Measurements from ENCODE around the gene KRTAP5-4. TPM values are rescaled to one million over a fixed set of nuclear protein-coding genes. Genes with fewer than 3 reads are reported as not detected.
"Not testable (repeated sequence)": the region's sequence is repeated elsewhere in the genome, so short reads cannot be mapped to it uniquely, and the experiment has no call there.

The KRTAP5-4 gene
- total RNA-seq, 8 experiments from 2014 or later: 0.25 to 0.41 (median 0.33) TPM; not detected in 5

DNA sequence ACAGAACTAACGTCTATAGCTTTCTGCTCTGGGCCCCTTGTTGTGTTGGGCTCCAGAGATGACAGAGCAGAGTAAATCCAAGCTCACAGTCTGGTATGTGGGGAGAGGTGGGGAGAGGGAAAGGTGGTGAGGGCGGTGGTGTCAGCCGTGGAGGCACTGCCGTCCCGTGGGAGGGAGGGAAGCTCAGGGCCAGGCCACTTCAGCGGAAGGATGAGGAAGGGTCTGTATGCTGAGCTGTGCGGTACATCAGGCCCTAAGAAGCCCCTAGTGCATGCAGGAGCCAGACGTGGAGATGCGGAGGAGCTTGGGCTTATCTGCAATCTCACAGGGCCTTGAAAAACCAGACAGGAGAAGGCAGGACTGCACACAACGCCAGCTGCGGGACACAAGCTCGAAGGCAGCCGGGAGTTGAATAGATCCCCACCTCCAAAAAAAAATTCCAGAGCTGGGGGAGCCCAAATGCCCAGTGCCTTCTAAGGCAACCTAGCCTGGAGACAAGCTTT lies 9.2 kb upstream of the KRTAP5-4 start:
- in situ Hi-C loops (cut with MboI; ENCODE audit: low pct_unique_long_range_greater_than_20kb in 2 of 9, low sequenced_read_pairs in 9 of 9, unreplicated experiment in 9 of 9): loop anchor here in 1 of 9 experiments (25.0 kb wide), 1 partner anchor 531 kb away; the partner anchor contains the start of genes INS and TH
- no peak for ATAC-seq (replicated peaks in 6 of 8)
- H3K27ac ChIP-seq: no peak overlapping the region
- H3K4me3 ChIP-seq: no peak overlapping the region
- 40 to 41% methylated on average over 1 to 4 of the region's 13 CpGs; no CpG with 5 or more reads in 8 of the 10 experiments for WGBS, 10 experiments
- peaks cover 0 to 6% of the 10 kb centered on the region in 2 donors for H3K4me1 ChIP-seq (replicated peaks in 1 of 2)

DNA sequence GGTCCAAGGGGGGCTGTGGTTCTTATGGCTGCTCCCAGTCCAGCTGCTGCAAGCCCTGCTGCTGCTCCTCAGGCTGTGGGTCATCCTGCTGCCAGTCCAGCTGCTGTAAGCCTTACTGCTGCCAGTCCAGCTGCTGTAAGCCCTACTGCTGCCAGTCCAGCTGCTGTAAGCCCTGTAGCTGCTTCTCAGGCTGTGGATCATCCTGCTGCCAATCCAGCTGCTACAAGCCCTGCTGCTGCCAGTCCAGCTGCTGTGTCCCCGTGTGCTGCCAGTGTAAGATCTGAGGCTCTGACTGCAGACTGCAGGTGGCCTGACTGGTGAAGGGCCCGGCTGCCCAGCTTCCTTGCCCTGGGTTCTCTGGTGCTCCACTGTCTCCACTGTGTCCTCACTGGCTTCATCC lies 8.3 kb upstream of the KRTAP5-4 start:
- H3K27ac ChIP-seq: no peak overlapping the region
- no peak for ATAC-seq (replicated peaks in 6 of 8)
- H3K4me1 ChIP-seq (replicated peaks in 1 of 2): peaks cover 0 to 6% of the 10 kb centered on the region in 2 donors
- in situ Hi-C loops (cut with MboI; ENCODE audit: low pct_unique_long_range_greater_than_20kb in 2 of 9, low sequenced_read_pairs in 9 of 9, unreplicated experiment in 9 of 9): loop anchor here in 1 of 9 experiments (25.0 kb wide), 1 partner anchor 532 kb away; the partner anchor contains the start of genes INS and TH
- H3K4me3 ChIP-seq: no peak overlapping the region
- WGBS, 10 experiments: 0% methylated on average over 1 of the region's 2 CpGs; no CpG with 5 or more reads in 9 of the 10 experiments

DNA sequence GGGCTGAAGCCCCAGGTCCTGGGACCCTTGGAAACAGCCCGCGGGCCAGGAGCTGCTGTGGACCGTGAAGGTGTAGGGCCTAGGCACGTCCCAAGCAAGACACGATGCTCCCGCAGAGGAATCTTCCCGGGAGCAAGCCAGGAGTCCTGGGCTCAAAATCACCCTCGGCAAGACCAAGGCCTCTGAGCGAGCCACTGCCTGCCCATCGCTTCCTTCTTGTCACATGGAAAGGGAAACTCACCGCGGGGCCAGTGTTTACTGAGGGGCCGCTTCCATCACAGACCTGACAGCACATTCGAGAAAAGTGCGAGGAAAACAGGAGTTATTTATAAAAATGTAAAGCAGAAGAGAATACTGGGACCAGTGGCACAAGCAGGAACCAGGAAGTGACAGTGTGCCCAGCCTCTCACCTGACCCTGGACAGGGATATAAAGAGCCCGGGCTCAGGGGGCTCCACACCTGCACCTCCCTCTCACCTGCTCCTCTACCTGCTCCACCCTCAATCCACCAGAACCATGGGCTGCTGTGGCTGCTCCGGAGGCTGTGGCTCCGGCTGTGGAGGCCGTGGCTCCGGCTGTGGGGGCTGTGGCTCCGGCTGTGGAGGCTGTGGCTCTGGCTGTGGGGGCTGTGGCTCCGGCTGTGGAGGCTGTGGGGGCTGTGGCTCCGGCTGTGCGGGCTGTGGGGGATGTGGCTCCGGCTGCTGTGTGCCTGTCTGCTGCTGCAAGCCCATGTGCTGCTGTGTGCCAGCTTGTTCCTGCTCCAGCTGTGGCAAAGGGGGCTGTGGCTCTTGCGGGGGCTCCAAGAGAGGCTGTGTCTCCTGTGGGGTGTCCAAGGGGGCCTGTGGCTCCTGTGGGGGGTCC lies 7.6 kb upstream of the KRTAP5-4 start, which contains the start of gene KRTAP5-5:
TSS of gene KRTAP5-5 (plus strand) at position 450 of the 860 bp plus-strand sequence. CDS start at position 516, 66 bp downstream.
- ATAC-seq (replicated peaks in 6 of 8): peak in 4 of 8 experiments; percentile 2 to 18 (median 8)
- no peak within 1 kb of the TSS for H3K4me3 ChIP-seq
- WGBS, 10 experiments: 48 to 72% (median 67%) methylated on average over 1 to 11 of the region's 26 CpGs; no CpG with 5 or more reads in 7 of the 10 experiments
- H3K27ac ChIP-seq: no peak within 1 kb of the TSS
- in situ Hi-C loops (cut with MboI; ENCODE audit: low pct_unique_long_range_greater_than_20kb in 2 of 9, low sequenced_read_pairs in 9 of 9, unreplicated experiment in 9 of 9): loop anchor here in 1 of 9 experiments (25.0 kb wide), 1 partner anchor 533 kb away; the partner anchor contains the start of genes INS and TH
- H3K4me1 ChIP-seq (replicated peaks in 1 of 2): peaks cover 0 to 6% of the 10 kb centered on the region in 2 donors

DNA sequence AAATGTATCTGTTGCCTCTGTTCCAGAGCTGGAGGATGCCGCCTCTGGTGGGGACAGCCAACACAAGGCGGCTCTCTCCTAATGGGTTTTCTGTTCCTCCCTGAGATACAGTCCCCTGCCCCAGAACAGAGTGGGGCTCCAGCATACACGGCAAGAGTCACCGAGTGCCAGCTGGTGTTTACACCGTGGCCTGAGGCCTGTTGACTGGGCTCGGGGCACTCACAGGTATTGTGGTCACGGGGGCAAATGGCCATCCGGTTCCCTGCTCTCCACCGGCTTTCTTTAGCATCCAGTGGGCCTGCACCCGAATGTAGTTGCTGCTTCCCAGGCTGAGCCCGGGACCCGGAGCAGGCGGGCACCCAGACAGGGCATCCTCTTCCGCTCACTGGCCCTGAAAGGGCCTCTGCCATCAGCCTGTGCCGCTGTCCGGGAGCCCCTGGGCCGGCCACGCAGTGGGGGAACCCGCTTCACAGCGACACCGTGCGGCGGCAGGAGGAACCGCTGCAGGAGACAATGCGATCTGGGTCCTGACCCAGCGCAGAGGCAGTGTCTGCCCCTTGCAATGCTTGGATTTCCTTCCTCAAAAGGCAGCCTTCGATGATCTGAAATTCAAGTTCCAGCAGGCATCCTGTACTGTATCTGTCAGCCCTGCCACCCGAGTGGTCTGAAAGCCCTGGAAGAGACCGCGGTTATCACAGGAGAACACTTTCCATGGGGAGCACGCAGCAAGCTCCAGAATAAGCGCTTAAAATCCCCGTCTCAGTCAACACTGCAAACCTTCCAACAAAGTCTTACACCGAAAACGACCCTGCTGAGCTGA lies 6.8 kb upstream of the KRTAP5-4 start:
- peaks cover 0 to 6% of the 10 kb centered on the region in 2 donors for H3K4me1 ChIP-seq (replicated peaks in 1 of 2)
- in situ Hi-C loops (cut with MboI; ENCODE audit: low pct_unique_long_range_greater_than_20kb in 2 of 9, low sequenced_read_pairs in 9 of 9, unreplicated experiment in 9 of 9): loop anchor here in 1 of 9 experiments (25.0 kb wide), 1 partner anchor 534 kb away; the partner anchor contains the start of genes INS and TH
- peak; percentile 72 to 98 (median 96) for ATAC-seq (replicated peaks in 6 of 8)
- 0 to 84% (median 13%) methylated on average over 1 to 15 of the region's 35 CpGs; no CpG with 5 or more reads in 5 of the 10 experiments for WGBS, 10 experiments
- H3K27ac ChIP-seq: no peak overlapping the region
- H3K4me3 ChIP-seq: no peak overlapping the region

DNA sequence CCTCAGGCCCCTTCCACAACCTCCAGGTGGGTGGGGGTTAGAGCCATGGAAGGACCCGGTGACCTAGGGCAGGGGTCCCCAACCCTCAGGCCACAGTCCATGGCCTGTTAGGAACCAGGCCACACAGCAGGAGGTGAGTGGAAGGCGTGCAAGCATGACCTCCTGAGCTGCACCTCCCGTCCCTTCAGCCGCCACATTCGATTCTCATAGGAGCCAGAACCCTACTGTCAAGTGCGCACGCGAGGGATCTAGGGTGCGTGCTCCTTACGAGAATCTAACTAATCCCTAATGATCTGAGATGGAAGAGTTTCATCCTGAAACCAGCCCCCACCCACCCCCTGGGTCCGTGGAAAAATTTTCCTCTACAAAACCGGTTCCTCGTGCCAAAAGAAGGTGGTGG lies 3.6 kb upstream of the KRTAP5-4 start:
- WGBS, 10 experiments: 83 to 84% methylated on average over 5 to 9 of the region's 13 CpGs; no CpG with 5 or more reads in 8 of the 10 experiments
- peaks cover 0 to 6% of the 10 kb centered on the region in 2 donors for H3K4me1 ChIP-seq (replicated peaks in 1 of 2)
- no peak overlapping the region for H3K4me3 ChIP-seq
- in situ Hi-C loops (cut with MboI; ENCODE audit: low pct_unique_long_range_greater_than_20kb in 2 of 9, low sequenced_read_pairs in 9 of 9, unreplicated experiment in 9 of 9): loop anchor here in 1 of 9 experiments (25.0 kb wide), 1 partner anchor 537 kb away; the partner anchor contains the start of genes INS and TH
- ATAC-seq (replicated peaks in 6 of 8): no peak
- H3K27ac ChIP-seq: no peak overlapping the region

DNA sequence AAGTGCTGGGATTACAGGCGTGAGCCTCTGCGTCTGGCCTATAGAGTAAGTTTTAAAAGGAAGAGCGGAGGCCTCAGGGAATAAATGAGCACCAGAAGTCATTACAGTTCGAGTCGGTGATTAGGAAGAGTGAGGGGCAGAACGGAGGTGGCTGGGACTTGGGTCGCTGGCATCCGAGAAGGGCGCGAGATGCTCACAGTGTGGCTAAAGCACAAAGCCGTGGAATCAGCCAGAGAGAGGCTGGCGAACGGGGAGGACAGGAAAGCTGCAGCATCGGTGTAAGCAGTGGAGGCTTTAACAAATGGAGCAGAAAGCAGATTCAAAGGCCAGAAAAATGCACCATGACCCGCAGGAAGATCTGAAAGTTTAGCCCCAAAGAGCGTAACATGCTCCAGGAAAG lies 2.7 kb upstream of the KRTAP5-4 start:
- peaks cover 0 to 6% of the 10 kb centered on the region in 2 donors for H3K4me1 ChIP-seq (replicated peaks in 1 of 2)
- no peak overlapping the region for H3K27ac ChIP-seq
- ATAC-seq (replicated peaks in 6 of 8): no peak
- in situ Hi-C loops (cut with MboI; ENCODE audit: low pct_unique_long_range_greater_than_20kb in 2 of 9, low sequenced_read_pairs in 9 of 9, unreplicated experiment in 9 of 9): loop anchor here in 1 of 9 experiments (25.0 kb wide), 1 partner anchor 538 kb away; the partner anchor contains the start of genes INS and TH
- 50 to 83% (median 72%) methylated on average over 2 to 16 of the region's 16 CpGs; no CpG with 5 or more reads in 2 of the 10 experiments for WGBS, 10 experiments
- H3K4me3 ChIP-seq: no peak overlapping the region

DNA sequence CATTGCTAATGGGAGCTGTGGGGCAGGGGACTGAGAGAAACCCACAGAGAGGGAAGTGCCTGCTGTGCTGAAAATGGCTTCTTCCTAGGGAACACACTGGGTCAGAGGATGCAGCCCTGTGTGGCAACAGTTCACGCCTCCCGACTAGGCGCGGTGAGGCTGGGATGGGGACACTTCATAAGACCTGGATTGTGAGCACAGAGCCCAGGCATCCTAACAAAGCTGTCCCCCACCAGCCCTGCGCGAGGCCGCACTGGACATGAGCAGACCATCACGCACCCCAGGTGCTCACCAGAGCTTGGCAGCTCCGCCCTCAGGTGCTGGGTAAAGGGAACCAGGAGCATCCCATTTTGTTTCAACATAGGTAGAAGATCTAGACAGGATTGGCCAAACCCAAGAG lies 1.8 kb upstream of the KRTAP5-4 start:
- Histone ChIP-seq H3K27ac (no peak overlapping the region), H3K4me1 (replicated peaks in 1 of 2) (peaks cover 0 to 3% of the 10 kb centered on the region in 2 donors), H3K4me3 (no peak overlapping the region)
- WGBS, 10 experiments: 36 to 81% (median 69%) methylated on average over 3 to 6 of the region's 9 CpGs; no CpG with 5 or more reads in 4 of the 10 experiments
- in situ Hi-C loops (cut with MboI; ENCODE audit: low pct_unique_long_range_greater_than_20kb in 2 of 9, low sequenced_read_pairs in 9 of 9, unreplicated experiment in 9 of 9): no loop called here
- no peak for ATAC-seq (replicated peaks in 6 of 8)

DNA sequence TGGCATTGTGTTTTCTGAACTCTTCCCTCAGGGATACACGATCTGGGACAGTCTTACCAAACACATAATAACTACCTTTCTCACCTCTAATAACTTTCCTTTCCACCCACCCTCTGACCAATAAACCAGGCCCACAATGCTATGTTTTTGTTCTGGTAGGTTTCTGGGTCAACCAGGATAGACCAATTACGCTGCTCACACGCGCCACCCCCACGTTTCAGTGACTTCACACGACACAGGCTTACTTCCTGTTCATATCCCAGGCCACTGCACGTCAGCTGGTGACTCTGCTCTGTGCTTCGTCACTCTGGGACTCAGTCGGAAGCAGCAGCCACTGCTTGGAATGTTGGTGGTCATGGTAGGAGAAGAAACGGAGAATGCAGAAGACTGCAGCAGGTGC lies 2.5 kb downstream of the KRTAP5-4 start:
- Histone ChIP-seq H3K27ac (no peak overlapping the region), H3K4me1 (replicated peaks in 1 of 2) (no peaks in the 10 kb centered on the region), H3K4me3 (no peak overlapping the region)
- peak in 1 of 8 experiments; percentile 22 for ATAC-seq (replicated peaks in 6 of 8)
- in situ Hi-C loops (cut with MboI; ENCODE audit: low pct_unique_long_range_greater_than_20kb in 2 of 9, low sequenced_read_pairs in 9 of 9, unreplicated experiment in 9 of 9): no loop called here
- WGBS, 10 experiments: 0 to 65% (median 44%) methylated on average over 1 to 10 of the region's 10 CpGs; no CpG with 5 or more reads in 1 of the 10 experiments

DNA sequence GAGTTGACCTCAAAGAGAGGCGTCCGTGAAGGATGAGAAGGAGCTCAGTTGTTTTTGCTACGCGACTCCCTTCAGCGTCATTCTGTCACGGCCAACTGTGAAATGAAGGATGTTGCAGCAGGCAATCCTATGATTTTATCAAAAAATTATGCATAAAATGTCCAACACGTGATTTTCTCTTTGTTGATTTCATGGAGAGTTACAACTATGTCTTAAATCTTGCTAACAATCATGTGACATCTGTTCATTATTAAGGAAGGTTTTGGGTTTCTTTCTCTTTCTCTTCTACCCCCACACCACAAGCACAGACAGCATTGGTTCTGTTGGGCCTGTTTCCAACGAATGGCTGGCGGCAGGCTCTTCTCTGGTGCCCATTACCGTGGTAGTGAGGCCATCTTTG lies 3.7 kb downstream of the KRTAP5-4 start:
- no peak for ATAC-seq (replicated peaks in 6 of 8)
- Histone ChIP-seq H3K27ac (no peak overlapping the region), H3K4me1 (replicated peaks in 1 of 2) (no peaks in the 10 kb centered on the region), H3K4me3 (no peak overlapping the region)
- in situ Hi-C loops (cut with MboI; ENCODE audit: low pct_unique_long_range_greater_than_20kb in 2 of 9, low sequenced_read_pairs in 9 of 9, unreplicated experiment in 9 of 9): no loop called here
- 2 to 97% (median 69%) methylated on average over 4 to 8 of the region's 10 CpGs; no CpG with 5 or more reads in 1 of the 10 experiments for WGBS, 10 experiments

DNA sequence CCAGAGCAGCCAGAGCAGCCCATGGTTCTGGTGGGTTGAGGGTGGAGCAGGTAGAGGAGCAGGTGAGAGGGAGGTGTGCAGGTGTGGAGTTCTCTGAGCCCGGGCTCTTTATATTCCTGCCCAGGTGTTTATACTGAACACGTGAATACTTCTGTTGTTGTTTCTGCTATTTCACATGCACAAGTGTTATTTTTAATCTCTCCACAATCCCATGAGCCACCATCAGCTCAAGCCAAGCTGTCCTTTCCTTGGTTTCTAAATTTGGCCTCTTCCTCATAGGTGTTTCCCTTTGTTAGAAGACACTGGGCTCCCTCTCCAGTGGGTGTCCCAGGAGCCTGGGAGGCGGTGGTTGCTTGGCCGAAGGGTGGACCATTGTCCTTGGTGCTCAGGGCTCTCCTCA lies 13.6 kb downstream of the KRTAP5-4 start, which contains the start of gene KRTAP5-3:
TSS of gene KRTAP5-3 (minus strand) at position 101 of the 400 bp plus-strand sequence. CDS start at position 23, 78 bp downstream.
- H3K4me3 ChIP-seq: no peak within 1 kb of the TSS
- H3K27ac ChIP-seq: no peak within 1 kb of the TSS
- in situ Hi-C loops (cut with MboI; ENCODE audit: low pct_unique_long_range_greater_than_20kb in 2 of 9, low sequenced_read_pairs in 9 of 9, unreplicated experiment in 9 of 9): no loop called here
- ATAC-seq (replicated peaks in 6 of 8): no peak
- WGBS, 10 experiments: 0 to 100% (median 80%) methylated on average over 1 to 4 of the region's 4 CpGs; no CpG with 5 or more reads in 3 of the 10 experiments
- no peaks in the 10 kb centered on the region for H3K4me1 ChIP-seq (replicated peaks in 1 of 2)

DNA sequence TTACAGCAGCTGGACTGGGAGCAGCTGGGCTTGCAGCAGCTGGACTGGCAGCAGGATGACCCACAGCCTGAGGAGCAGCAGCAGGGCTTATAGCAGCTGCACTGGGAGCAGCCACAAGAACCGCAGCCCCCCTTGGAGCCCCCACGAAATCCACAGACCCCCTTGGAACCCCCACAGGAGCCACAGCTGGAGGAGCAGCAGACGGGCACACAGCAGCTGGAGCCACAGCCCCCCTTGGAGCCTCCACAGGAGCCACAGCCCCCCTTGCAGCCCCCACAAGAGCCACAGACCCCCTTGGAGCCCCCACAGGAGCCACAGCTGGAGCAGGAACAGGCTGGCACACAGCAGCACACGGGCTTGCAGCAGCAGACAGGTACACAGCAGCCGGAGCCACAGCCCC lies 14.0 kb downstream of the KRTAP5-4 start:
- in situ Hi-C loops (cut with MboI; ENCODE audit: low pct_unique_long_range_greater_than_20kb in 2 of 9, low sequenced_read_pairs in 9 of 9, unreplicated experiment in 9 of 9); H3K4me1 ChIP-seq (replicated peaks in 1 of 2); ATAC-seq (replicated peaks in 6 of 8); H3K27ac ChIP-seq; H3K4me3 ChIP-seq: not testable (repeated sequence)
- no CpG with 5 or more reads among the region's 5 CpGs for WGBS, 10 experiments

DNA sequence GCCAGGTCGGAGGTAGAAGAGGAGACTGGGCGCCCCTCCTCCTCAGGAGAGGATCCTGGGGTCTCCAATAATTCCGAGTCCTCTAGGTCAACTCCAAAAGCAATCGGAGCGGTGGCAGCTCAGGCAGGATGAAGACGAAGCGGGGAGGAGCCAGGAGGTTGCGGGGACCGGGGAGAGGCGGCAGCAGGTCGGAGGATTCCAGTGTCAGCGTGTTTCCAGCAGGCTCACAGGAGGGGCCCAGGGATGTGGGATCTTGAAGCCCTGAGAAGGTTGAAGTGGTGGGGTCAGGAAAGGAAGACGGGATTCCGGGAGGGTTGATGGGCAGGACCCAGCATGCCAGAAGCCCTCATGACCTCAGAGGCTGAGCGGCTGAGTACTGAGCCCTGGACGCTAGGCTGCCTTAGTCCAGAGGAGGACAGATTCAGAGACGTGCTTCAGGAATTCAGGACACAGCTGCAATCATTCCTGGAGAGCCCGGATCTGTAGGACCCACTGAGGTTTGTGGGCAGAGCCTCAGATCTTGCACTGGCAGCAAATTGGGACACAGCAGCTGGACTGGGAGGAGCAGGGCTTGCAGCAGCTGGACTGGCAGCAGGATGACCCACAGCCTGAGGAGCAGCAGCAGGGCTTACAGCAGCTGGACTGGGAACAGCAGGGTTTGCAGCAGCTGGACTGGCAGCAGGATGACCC lies 14.6 kb downstream of the KRTAP5-4 start:
- in situ Hi-C loops (cut with MboI; ENCODE audit: low pct_unique_long_range_greater_than_20kb in 2 of 9, low sequenced_read_pairs in 9 of 9, unreplicated experiment in 9 of 9); H3K4me1 ChIP-seq (replicated peaks in 1 of 2); H3K4me3 ChIP-seq; H3K27ac ChIP-seq: not testable (repeated sequence)
- ATAC-seq (replicated peaks in 6 of 8): peak in 6 of 8 experiments; percentile 28 to 86 (median 55)
- 10 to 31% (median 14%) methylated on average over 2 to 7 of the region's 18 CpGs; no CpG with 5 or more reads in 6 of the 10 experiments for WGBS, 10 experiments

All from motor neuron (in vitro differentiated cells).